ENCODE measurements around the gene SCGB2B2. TPM values are rescaled to one million over a fixed set of nuclear protein-coding genes. Genes with fewer than 3 reads are reported as not detected.

Gene SCGB2B2
- total RNA-seq, 1 experiment from 2014 or later: 0.20 TPM

GRCh38 chr19:34667349-34668076 lies 9.4 kb downstream of the SCGB2B2 start:
- Mint-ChIP-seq H3K4me1 (peaks cover 22% of the 10 kb centered on the region), H3K9me3 (peaks cover 4% of the 10 kb centered on the region), H3K27ac (no peak overlapping the region), H3K36me3 (no peaks in the 10 kb centered on the region), H3K27me3 (ENCODE audit: low read depth) (no peaks in the 10 kb centered on the region), H3K4me3 (no peak overlapping the region)
- POLR2A ChIA-PET: interaction anchor here (0.7 kb wide), 1 partner anchor 10 kb away, joined by 3 read pairs; the partner anchor contains the start of gene ZNF302
- no peak for TF ChIP-seq TEAD1 (CRISPR knock-in tag; IDR thresholded peaks at IDR 0.05)
- no peak for TF ChIP-seq HMGA2 (CRISPR knock-in tag; IDR thresholded peaks at IDR 0.05)
- TF ChIP-seq MAX (CRISPR knock-in tag; IDR thresholded peaks at IDR 0.05): no peak
- no peak for DNase-seq (ENCODE audit: low spot score)
- CTCF ChIA-PET: interaction anchor here (1.5 kb wide), 1 partner anchor 10 kb away, joined by 5 read pairs; the partner anchor contains the start of gene ZNF302
- ATAC-seq: peak; percentile 25

- ChIA-PET POLR2A (interaction anchor here (0.7 kb wide), 1 partner anchor 11 kb away, joined by 3 read pairs; the partner anchor contains the start of gene ZNF302), CTCF (no interaction called here)
- TF ChIP-seq SMAD4 (CRISPR knock-in tag; IDR thresholded peaks at IDR 0.05) (no peak), CBFB (CRISPR knock-in tag; IDR thresholded peaks at IDR 0.05; ENCODE audit: low read depth) (no peak), FOXJ3 (CRISPR knock-in tag; IDR thresholded peaks at IDR 0.05; ENCODE audit: borderline replicate concordance) (no peak), MLX (CRISPR knock-in tag; IDR thresholded peaks at IDR 0.05) (no peak), NR2C2 (CRISPR knock-in tag; IDR thresholded peaks at IDR 0.05) (no peak), TP53 (CRISPR knock-in tag; IDR thresholded peaks at IDR 0.05) (no peak), E2F5 (CRISPR knock-in tag; IDR thresholded peaks at IDR 0.05) (no peak), SMAD3 (CRISPR knock-in tag; IDR thresholded peaks at IDR 0.05; ENCODE audit: borderline replicate concordance) (no peak)
- no peaks in the 10 kb centered on the region for H3K36me3 Mint-ChIP-seq
- H3K27me3 Mint-ChIP-seq (ENCODE audit: low read depth): no peaks in the 10 kb centered on the region
- DNase-seq (ENCODE audit: low spot score) (no peak), ATAC-seq (no peak)
- no peak overlapping the region; the same call in 1 of the 2 replicates for H3K27ac Mint-ChIP-seq
- peak overlapping the region; percentile 10; the same call in 1 of the 2 replicates for H3K4me3 Mint-ChIP-seq
- H3K9me3 Mint-ChIP-seq: peaks cover 5% of the 10 kb centered on the region
- H3K4me1 Mint-ChIP-seq: peaks cover 22% of the 10 kb centered on the region
These were observed 10.0 kb downstream of the SCGB2B2 start for GRCh38 chr19:34666958-34667265.

GRCh38 chr19:34666200-34666957 lies 10.6 kb downstream of the SCGB2B2 start:
- H3K4me3 Mint-ChIP-seq: no peak overlapping the region
- TF ChIP-seq ZNF396 (CRISPR knock-in tag; IDR thresholded peaks at IDR 0.05; ENCODE audit: borderline replicate concordance) (no peak), MLX (CRISPR knock-in tag; IDR thresholded peaks at IDR 0.05) (no peak), JAZF1 (CRISPR knock-in tag; IDR thresholded peaks at IDR 0.05) (no peak), FOXJ3 (CRISPR knock-in tag; IDR thresholded peaks at IDR 0.05; ENCODE audit: borderline replicate concordance) (no peak), PRDM15 (CRISPR knock-in tag; IDR thresholded peaks at IDR 0.05) (no peak), ZNF532 (CRISPR knock-in tag; IDR thresholded peaks at IDR 0.05; ENCODE audit: borderline replicate concordance) (no peak), ZMAT4 (CRISPR knock-in tag; IDR thresholded peaks at IDR 0.05) (no peak)

More at GRCh38 chr19:34666200-34666957, 10.6 kb downstream of the SCGB2B2 start:
- CTCF ChIA-PET: interaction anchor here (1.1 kb wide), 1 partner anchor 45 kb away, joined by 3 read pairs; no protein-coding TSS in a partner anchor
- no peaks in the 10 kb centered on the region for H3K27me3 Mint-ChIP-seq (ENCODE audit: low read depth)
- peaks cover 5% of the 10 kb centered on the region for H3K9me3 Mint-ChIP-seq
- H3K27ac Mint-ChIP-seq: no peak overlapping the region; the same call in 1 of the 2 replicates
- ATAC-seq (no peak), DNase-seq (ENCODE audit: low spot score) (no peak)
- POLR2A ChIA-PET: interaction anchor here (0.7 kb wide), 1 partner anchor 11 kb away, joined by 3 read pairs; the partner anchor contains the start of gene ZNF302
- H3K36me3 Mint-ChIP-seq: no peaks in the 10 kb centered on the region
- H3K4me1 Mint-ChIP-seq: peaks cover 22% of the 10 kb centered on the region
